Peyer's patch (tissue), 4 donors: ENCODE results near the gene BCL2L2.

ENCODE experiments used
- CTCF ChIP-seq, 6 experiments: fragments of 450-650 bp in 4 of 6; fragments of 200-600 bp in 2 of 6; sonication (generic) in 1 of 6; IDR thresholded peaks; one replicate each; pipeline ENCODE4 v1.5.1; 2017 to 2019; ENCODE audit warnings: antibody characterized with exemption in 6 of 6, mild to moderate bottlenecking in 3 of 6, moderate library complexity in 1 of 6
- POLR2A ChIP-seq, 2 donors: fragments of 450-650 bp; IDR thresholded peaks; one replicate each; pipeline ENCODE4 v1.5.1; 2017; ENCODE audit warnings: antibody characterized with exemption in 2 of 2, mild to moderate bottlenecking in 2 of 2, moderate library complexity in 2 of 2

GRCh38 chr14:23346693-23347405 lies 40.2 kb downstream of the BCL2L2 start:
- TF ChIP-seq CTCF (IDR thresholded peaks at IDR 0.05): no peak
- TF ChIP-seq POLR2A (IDR thresholded peaks at IDR 0.05): no peak
